ENCODE data around the gene INTS1.

DNA sequence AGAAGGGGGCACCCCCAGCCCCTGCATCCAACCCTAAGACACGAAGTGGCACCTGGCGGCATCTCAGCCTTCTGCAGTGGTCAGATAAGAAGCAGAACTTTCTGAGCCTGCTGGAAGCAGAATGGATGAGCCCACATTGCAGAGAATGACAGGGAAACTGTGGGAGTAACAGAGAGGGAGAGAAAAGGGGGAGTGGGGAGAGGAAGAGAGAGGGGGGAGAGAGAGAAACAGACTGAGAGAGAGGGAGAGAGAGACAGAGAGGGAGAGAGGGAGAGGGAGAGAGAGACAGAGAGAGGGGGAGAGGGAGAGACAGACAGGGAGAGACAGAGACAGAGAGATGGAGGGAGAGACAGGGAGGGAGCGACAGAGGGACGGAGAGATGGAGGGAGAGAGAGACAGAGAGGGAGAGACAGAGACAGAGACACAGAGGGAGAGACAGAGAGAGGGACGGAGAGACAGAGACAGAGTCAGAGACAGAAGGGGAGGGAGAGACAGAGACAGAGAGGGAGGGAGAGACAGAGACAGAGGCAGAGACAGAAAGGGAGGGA, 80.9 kb downstream of the INTS1 start:
- TF ChIP-seq SIN3A (IDR thresholded peaks at IDR 0.05; ENCODE audit: borderline replicate concordance, insufficient read depth, low read length) (no peak), POLR2AphosphoS5 (IDR thresholded peaks at IDR 0.05; ENCODE audit: low read depth, low read length) (no peak), TAF1 (IDR thresholded peaks at IDR 0.05; ENCODE audit: borderline replicate concordance, insufficient read depth, low read length) (no peak)
- TF ChIP-seq, protein P1, sequence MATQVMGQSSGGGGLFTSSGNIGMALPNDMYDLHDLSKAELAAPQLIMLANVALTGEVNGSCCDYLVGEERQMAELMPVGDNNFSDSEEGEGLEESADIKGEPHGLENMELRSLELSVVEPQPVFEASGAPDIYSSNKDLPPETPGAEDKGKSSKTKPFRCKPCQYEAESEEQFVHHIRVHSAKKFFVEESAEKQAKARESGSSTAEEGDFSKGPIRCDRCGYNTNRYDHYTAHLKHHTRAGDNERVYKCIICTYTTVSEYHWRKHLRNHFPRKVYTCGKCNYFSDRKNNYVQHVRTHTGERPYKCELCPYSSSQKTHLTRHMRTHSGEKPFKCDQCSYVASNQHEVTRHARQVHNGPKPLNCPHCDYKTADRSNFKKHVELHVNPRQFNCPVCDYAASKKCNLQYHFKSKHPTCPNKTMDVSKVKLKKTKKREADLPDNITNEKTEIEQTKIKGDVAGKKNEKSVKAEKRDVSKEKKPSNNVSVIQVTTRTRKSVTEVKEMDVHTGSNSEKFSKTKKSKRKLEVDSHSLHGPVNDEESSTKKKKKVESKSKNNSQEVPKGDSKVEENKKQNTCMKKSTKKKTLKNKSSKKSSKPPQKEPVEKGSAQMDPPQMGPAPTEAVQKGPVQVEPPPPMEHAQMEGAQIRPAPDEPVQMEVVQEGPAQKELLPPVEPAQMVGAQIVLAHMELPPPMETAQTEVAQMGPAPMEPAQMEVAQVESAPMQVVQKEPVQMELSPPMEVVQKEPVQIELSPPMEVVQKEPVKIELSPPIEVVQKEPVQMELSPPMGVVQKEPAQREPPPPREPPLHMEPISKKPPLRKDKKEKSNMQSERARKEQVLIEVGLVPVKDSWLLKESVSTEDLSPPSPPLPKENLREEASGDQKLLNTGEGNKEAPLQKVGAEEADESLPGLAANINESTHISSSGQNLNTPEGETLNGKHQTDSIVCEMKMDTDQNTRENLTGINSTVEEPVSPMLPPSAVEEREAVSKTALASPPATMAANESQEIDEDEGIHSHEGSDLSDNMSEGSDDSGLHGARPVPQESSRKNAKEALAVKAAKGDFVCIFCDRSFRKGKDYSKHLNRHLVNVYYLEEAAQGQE (IDR thresholded peaks at IDR 0.05; ENCODE audit: insufficient read depth in 1 of 2, low read depth in 2 of 2, low read length in 2 of 2) = no peak

Measured in PFSK-1 (cell line).